CD8-positive, alpha-beta memory T cell (primary cell): Measurements from ENCODE around the gene CCDC102B. TPM values are rescaled to one million over a fixed set of nuclear protein-coding genes. Genes with fewer than 3 reads are reported as not detected.
"Not testable (repeated sequence)": the region's sequence is repeated elsewhere in the genome, so short reads cannot be mapped to it uniquely, and the experiment has no call there.

Source experiments
- CTCF ChIA-PET: fragments of 350-600 bp; sonication (Branson Sonifier 250); formaldehyde crosslinking; loops from one replicate; lab custom pipeline; 2021; ENCODE audit warnings: antibody characterized with exemption; lab: Charles Lee
- POLR2A ChIA-PET: fragments of 350-600 bp; sonication (Branson Sonifier 250); formaldehyde crosslinking; loops from one replicate; lab custom pipeline; 2021; ENCODE audit warnings: antibody characterized with exemption; lab: Charles Lee
- DNase-seq, 5 donors: peaks; one replicate each; pipeline versions ENCODE4 v3.0.0 to v3.0.0-alpha.2; 2020 to 2022; ENCODE audit warnings: mixed read lengths in 1 of 5
- H3K27ac ChIP-seq: one replicate; pipeline ENCODE4 v1.7.0; 2013; ENCODE audit warnings: low read depth, mild to moderate bottlenecking, low read length, moderate library complexity
- H3K27me3 ChIP-seq: 2 replicates; pipeline ENCODE4 v1.7.0; 2013; ENCODE audit warnings: low read length, mild to moderate bottlenecking; ENCODE audit not compliant: insufficient read depth, poor library complexity, severe bottlenecking
- H3K36me3 ChIP-seq: 2 replicates; pipeline ENCODE4 v1.7.0; 2013; ENCODE audit warnings: mild to moderate bottlenecking, low read length, moderate library complexity; ENCODE audit not compliant: insufficient read depth
- H3K4me1 ChIP-seq: 2 replicates; pipeline ENCODE4 v1.7.0; 2013; ENCODE audit warnings: mild to moderate bottlenecking, low read length, moderate library complexity; ENCODE audit not compliant: insufficient read depth
- H3K4me3 ChIP-seq: 2 replicates; pipeline ENCODE4 v1.7.0; 2013; ENCODE audit warnings: mild to moderate bottlenecking, low read length
- H3K9me3 ChIP-seq: 2 replicates; pipeline ENCODE4 v1.7.0; 2013; ENCODE audit warnings: mild to moderate bottlenecking, low read length
- H3K27ac Mint-ChIP-seq, 8 donors: one replicate each; pipeline ENCODE4 v1.8.0; 2020 to 2021; ENCODE audit warnings: mixed read lengths in 8 of 8, mild to moderate bottlenecking in 6 of 8, inconsistent platforms in 3 of 8, moderate library complexity in 3 of 8
- H3K27me3 Mint-ChIP-seq, 2 donors: one replicate each; pipeline ENCODE4 v1.8.0; 2020 to 2021; ENCODE audit warnings: mixed read lengths in 2 of 2, mild to moderate bottlenecking in 1 of 2, moderate library complexity in 1 of 2
- H3K36me3 Mint-ChIP-seq, 3 donors: one replicate each; pipeline ENCODE4 v1.8.0; 2020 to 2021; ENCODE audit warnings: mixed read lengths in 3 of 3, inconsistent platforms in 1 of 3, mild to moderate bottlenecking in 1 of 3
- H3K4me1 Mint-ChIP-seq, 3 donors: one replicate each; pipeline ENCODE4 v1.8.0; 2020 to 2021; ENCODE audit warnings: mixed read lengths in 3 of 3, inconsistent platforms in 1 of 3, mild to moderate bottlenecking in 1 of 3
- H3K4me3 Mint-ChIP-seq, 7 donors: one replicate each; pipeline ENCODE4 v1.8.0; 2020 to 2021; ENCODE audit warnings: mixed read lengths in 7 of 7, mild to moderate bottlenecking in 6 of 7, moderate library complexity in 4 of 7, inconsistent platforms in 2 of 7
- H3K9me3 Mint-ChIP-seq, 5 donors: one replicate each; pipeline ENCODE4 v1.8.0; 2020 to 2022; ENCODE audit warnings: mixed read lengths in 5 of 5, mild to moderate bottlenecking in 3 of 5, moderate library complexity in 2 of 5, inconsistent platforms in 1 of 5
- polyA plus RNA-seq: library from polyadenylated mRNA; unstranded; fragments of 300-500 nt; fragmentation: Illumina TruSeq; gene quantifications from one replicate; pipeline ENCODE4 v1.2.3, GENCODE V29; 2021
- total RNA-seq, 2 experiments: library from RNA; stranded (reverse); gene quantifications; one replicate each; pipeline ENCODE4 v1.2.3, GENCODE V29; 2021

CCDC102B gene
- total and polyA plus RNA-seq, 3 experiments from 2014 or later, result 0.75 to 4.7 (median 1.1) TPM

DNA sequence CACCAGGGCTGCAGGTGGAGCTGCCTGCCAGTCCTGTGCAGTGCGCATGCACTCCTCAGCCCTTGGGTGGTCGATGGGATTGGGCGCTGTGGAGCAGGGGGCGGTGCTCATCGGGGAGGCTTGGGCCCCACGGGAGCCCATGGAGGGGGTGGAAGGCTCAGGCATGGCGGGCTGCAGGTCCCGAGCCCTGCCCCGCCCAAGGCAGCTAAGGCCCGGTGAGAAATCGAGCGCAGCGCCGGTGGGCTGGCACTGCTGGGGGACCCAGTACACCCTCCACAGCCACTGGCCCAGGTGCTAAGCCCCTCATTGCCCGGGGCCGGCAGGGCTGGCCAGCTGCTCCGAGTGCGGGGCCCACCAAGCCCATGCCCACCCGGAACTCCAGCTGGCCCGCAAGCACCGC lies 82.1 kb downstream of the CCDC102B start:
- H3K4me1 ChIP-seq, H3K4me3 Mint-ChIP-seq, H3K27ac ChIP-seq, H3K4me3 ChIP-seq, H3K4me1 Mint-ChIP-seq, H3K27me3 Mint-ChIP-seq, DNase-seq, H3K9me3 ChIP-seq, H3K27ac Mint-ChIP-seq, H3K36me3 ChIP-seq, H3K36me3 Mint-ChIP-seq, CTCF ChIA-PET, H3K27me3 ChIP-seq, H3K9me3 Mint-ChIP-seq, POLR2A ChIA-PET: not testable (repeated sequence)

DNA sequence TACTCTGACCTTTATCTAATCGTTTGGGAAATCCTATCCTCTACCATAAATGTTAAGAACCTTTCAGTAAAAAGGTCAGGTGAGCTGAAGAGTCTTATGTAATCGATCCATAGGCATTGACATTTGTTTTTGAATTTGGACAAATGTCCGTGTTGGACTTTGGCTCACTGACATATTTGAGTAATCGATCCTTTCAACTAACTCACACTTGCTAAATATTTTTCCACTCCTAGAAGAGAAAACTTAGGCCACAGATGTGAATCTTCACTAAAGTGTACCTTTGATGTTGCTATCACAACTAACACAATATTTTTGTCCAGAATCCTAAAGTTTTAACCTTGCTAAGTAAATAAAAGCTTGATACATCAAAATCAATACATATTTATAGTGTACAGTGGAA lies 89.5 kb downstream of the CCDC102B start:
- Histone ChIP-seq H3K9me3 (no peaks in the 10 kb centered on the region), H3K36me3 (no peaks in the 10 kb centered on the region), H3K27me3 (no peaks in the 10 kb centered on the region), H3K4me1 (no peaks in the 10 kb centered on the region), H3K4me3 (no peak overlapping the region), H3K27ac (no peak overlapping the region)
- H3K4me3 Mint-ChIP-seq, result no peak overlapping the region
- ChIA-PET POLR2A (no interaction called here), CTCF (no interaction called here)
- H3K27me3 Mint-ChIP-seq, result no peaks in the 10 kb centered on the region
- H3K27ac Mint-ChIP-seq, result no peak overlapping the region
- no peak for DNase-seq
- no peaks in the 10 kb centered on the region for H3K36me3 Mint-ChIP-seq
- H3K4me1 Mint-ChIP-seq, result no peaks in the 10 kb centered on the region
- H3K9me3 Mint-ChIP-seq, result no peaks in the 10 kb centered on the region

DNA sequence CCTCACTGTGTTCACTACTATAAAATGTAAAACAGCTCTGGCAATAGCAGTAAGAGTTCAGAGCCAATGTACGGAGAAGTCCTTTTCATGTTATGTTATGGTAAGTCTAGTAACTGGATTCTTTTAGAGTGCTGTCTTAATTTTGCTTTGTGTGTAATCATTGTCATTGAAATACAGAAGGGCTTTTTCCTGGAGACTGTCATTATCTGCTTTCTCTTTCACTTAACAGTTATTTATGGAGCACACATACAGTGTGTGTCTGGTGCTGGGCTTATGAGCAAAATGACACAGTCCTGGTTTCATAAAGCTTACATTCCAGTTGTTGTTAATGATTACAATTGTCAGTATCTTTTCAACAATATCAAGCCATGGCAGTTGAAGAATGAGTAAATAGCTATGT lies 95.5 kb downstream of the CCDC102B start:
- CTCF ChIA-PET, result no interaction called here

DNA sequence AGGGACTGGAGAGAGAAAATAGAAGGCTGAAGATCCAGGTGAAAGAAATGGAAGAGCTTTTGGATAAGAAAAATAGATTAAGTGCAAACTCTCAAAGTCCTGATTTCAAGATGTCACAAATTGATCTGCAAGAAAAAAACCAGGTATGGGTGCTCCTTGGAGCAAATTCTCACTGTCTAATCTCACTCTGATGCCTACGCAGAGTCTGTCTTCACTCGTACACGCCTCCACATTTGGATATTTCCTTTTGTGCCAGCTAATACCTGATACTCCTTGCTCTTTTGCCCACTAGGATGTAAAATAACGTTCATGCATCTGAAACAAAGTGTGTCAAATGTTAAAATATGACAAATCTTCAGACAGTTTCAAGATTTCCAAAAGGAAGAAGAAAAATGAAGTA lies 99.4 kb downstream of the CCDC102B start:
- Histone ChIP-seq H3K4me3 (no peak overlapping the region), H3K9me3 (no peaks in the 10 kb centered on the region), H3K27ac (no peak overlapping the region), H3K4me1 (no peaks in the 10 kb centered on the region), H3K36me3 (no peaks in the 10 kb centered on the region), H3K27me3 (no peaks in the 10 kb centered on the region)
- H3K4me3 Mint-ChIP-seq, result no peak overlapping the region
- no peaks in the 10 kb centered on the region for H3K27me3 Mint-ChIP-seq
- DNase-seq, result no peak
- H3K4me1 Mint-ChIP-seq, result no peaks in the 10 kb centered on the region
- H3K9me3 Mint-ChIP-seq, result no peaks in the 10 kb centered on the region
- H3K27ac Mint-ChIP-seq, result no peak overlapping the region
- POLR2A ChIA-PET, result no interaction called here
- CTCF ChIA-PET, result no interaction called here
- no peaks in the 10 kb centered on the region for H3K36me3 Mint-ChIP-seq

More for the DNA sequence above, 95.5 kb downstream of the CCDC102B start:
- H3K27me3 ChIP-seq, result no peaks in the 10 kb centered on the region
- Mint-ChIP-seq H3K27ac (no peak overlapping the region), H3K27me3 (no peaks in the 10 kb centered on the region), H3K36me3 (no peaks in the 10 kb centered on the region), H3K4me1 (no peaks in the 10 kb centered on the region), H3K4me3 (no peak overlapping the region), H3K9me3 (no peaks in the 10 kb centered on the region)
- H3K9me3 ChIP-seq, result no peaks in the 10 kb centered on the region
- H3K27ac ChIP-seq, result no peak overlapping the region
- no peak for DNase-seq
- POLR2A ChIA-PET, result no interaction called here
- no peaks in the 10 kb centered on the region for H3K4me1 ChIP-seq
- no peaks in the 10 kb centered on the region for H3K36me3 ChIP-seq
- H3K4me3 ChIP-seq, result no peak overlapping the region

DNA sequence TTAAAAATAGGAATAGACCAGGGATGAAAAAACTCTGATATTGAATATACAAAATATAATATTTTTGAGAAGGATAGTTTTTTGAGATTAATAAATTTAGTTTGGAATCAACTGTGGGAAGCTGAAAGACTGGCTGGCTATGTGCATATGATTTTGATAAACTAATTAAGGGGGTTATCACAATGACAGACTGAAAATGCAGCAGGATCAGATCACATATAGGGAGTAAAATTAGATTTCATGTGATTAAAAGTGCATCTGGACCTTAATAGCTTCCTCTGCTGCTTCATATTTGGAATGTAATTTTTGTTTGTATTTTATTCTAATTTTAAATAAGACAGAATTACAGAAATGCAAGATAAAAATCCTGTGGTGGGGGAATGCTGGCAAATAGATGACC lies 111.7 kb downstream of the CCDC102B start:
- Histone ChIP-seq H3K9me3 (no peaks in the 10 kb centered on the region), H3K4me1 (no peaks in the 10 kb centered on the region), H3K36me3 (no peaks in the 10 kb centered on the region), H3K27ac (no peak overlapping the region), H3K4me3 (no peak overlapping the region), H3K27me3 (no peaks in the 10 kb centered on the region)
- ChIA-PET CTCF (no interaction called here), POLR2A (no interaction called here)
- peaks cover 4 to 19% (median 11%) of the 10 kb centered on the region in 3 donors for H3K4me1 Mint-ChIP-seq
- H3K4me3 Mint-ChIP-seq, result no peak overlapping the region
- no peak overlapping the region for H3K27ac Mint-ChIP-seq
- peaks cover 0 to 5% (median 0%) of the 10 kb centered on the region in 3 donors for H3K36me3 Mint-ChIP-seq
- no peaks in the 10 kb centered on the region for H3K9me3 Mint-ChIP-seq
- no peaks in the 10 kb centered on the region for H3K27me3 Mint-ChIP-seq
- DNase-seq, result no peak

DNA sequence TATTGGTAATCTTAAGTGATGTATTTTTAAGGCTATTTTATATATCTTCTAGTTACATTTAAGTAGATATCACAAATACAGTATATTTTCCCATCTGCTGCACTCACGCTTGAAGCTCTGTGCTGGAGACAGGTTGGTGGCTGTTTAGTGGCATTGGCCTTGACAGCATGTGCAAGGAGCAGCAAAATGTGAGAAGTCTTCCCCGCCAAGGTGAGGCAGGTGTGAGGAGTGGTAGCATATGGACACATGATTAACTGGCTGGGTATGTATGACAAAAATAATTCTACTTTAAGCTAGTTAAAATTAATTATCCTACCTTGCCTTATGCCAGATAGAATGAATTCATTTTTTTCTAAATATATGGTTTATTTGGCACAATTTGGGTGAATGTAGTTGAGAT lies 117.2 kb downstream of the CCDC102B start:
- no peak overlapping the region for H3K4me3 Mint-ChIP-seq
- ChIA-PET CTCF (no interaction called here), POLR2A (no interaction called here)
- no peaks in the 10 kb centered on the region for H3K36me3 Mint-ChIP-seq
- Histone ChIP-seq H3K27ac (no peak overlapping the region), H3K4me3 (no peak overlapping the region), H3K4me1 (no peaks in the 10 kb centered on the region), H3K9me3 (no peaks in the 10 kb centered on the region), H3K27me3 (no peaks in the 10 kb centered on the region), H3K36me3 (no peaks in the 10 kb centered on the region)
- H3K4me1 Mint-ChIP-seq, result peaks cover 4 to 19% (median 11%) of the 10 kb centered on the region in 3 donors
- no peaks in the 10 kb centered on the region for H3K9me3 Mint-ChIP-seq
- no peak for DNase-seq
- no peaks in the 10 kb centered on the region for H3K27me3 Mint-ChIP-seq
- no peak overlapping the region for H3K27ac Mint-ChIP-seq

DNA sequence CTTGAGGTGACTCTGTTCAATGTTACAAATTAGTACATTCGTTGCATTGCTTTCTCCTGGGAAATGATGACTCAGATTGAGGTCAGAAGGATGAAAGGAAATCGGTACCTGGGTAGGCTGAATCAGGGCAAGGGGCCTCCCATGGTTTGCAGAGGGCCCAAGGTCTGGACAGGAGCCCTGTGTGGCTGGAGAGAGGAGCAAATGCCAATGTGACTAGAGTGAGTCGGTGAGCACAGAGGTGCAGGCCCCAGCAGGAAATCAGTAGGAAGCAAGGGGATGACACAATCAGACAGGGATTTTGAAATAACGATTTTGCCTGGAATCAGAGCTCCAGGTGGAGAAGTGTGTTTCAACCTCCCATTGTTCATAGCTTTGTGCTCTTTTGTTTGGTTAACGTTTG lies 118.9 kb downstream of the CCDC102B start:
- ChIA-PET CTCF (no interaction called here), POLR2A (no interaction called here)
- H3K4me3 ChIP-seq, result no peak overlapping the region
- Mint-ChIP-seq H3K36me3 (no peaks in the 10 kb centered on the region), H3K4me3 (no peak overlapping the region), H3K27me3 (no peaks in the 10 kb centered on the region), H3K4me1 (peaks cover 4 to 19% (median 11%) of the 10 kb centered on the region in 3 donors), H3K9me3 (no peaks in the 10 kb centered on the region), H3K27ac (no peak overlapping the region)
- H3K27ac ChIP-seq, result no peak overlapping the region
- H3K4me1 ChIP-seq, result no peaks in the 10 kb centered on the region
- H3K27me3 ChIP-seq, result no peaks in the 10 kb centered on the region
- H3K36me3 ChIP-seq, result no peaks in the 10 kb centered on the region
- no peaks in the 10 kb centered on the region for H3K9me3 ChIP-seq
- no peak for DNase-seq

DNA sequence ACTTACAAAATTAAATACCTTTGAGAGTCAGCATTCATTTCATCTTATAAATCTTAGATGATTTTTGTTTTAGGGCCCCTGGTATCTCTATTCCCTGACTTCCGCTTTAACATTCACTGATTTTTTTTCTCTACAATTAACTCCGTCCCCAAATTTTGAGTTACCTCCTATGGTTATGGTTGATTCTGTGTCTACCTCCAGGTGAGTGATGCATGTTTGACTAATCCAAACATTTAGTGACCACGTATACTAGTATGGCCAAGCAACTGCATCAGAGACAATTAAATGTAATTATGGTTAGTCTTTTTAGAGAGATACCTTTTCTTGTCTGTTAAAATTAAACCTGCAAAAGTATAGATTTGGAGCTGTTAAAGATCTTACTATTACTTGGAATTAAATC lies 120.3 kb downstream of the CCDC102B start:
- H3K4me3 Mint-ChIP-seq, result no peak overlapping the region
- H3K36me3 Mint-ChIP-seq, result no peaks in the 10 kb centered on the region
- Histone ChIP-seq H3K36me3 (no peaks in the 10 kb centered on the region), H3K9me3 (no peaks in the 10 kb centered on the region), H3K27ac (no peak overlapping the region), H3K27me3 (no peaks in the 10 kb centered on the region), H3K4me3 (no peak overlapping the region), H3K4me1 (no peaks in the 10 kb centered on the region)
- DNase-seq, result no peak
- H3K27ac Mint-ChIP-seq, result no peak overlapping the region
- POLR2A ChIA-PET, result no interaction called here
- no peaks in the 10 kb centered on the region for H3K27me3 Mint-ChIP-seq
- H3K4me1 Mint-ChIP-seq, result peaks cover 4 to 10% (median 8%) of the 10 kb centered on the region in 3 donors
- CTCF ChIA-PET, result no interaction called here
- H3K9me3 Mint-ChIP-seq, result no peaks in the 10 kb centered on the region

DNA sequence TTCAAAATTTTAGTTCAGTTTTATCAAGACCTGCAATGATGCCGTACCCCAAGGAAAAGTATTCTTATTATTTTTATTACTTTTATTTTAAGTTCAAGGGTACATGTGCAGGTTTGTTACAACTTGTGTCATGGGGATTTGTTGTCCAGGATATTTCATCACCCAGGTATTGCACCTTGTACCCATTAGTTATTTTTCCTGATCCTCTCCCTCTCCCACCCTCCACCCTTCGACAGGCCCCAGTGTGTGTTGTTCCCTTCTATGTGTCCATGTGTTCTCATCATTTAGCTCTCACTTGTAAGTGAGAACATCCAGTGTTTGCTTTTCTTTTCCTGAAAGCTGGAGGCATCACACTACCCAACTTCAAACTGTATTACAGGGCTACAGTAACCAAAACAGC lies 122.0 kb downstream of the CCDC102B start:
- Histone ChIP-seq H3K36me3 (no peaks in the 10 kb centered on the region), H3K4me3 (no peak overlapping the region), H3K27me3 (no peaks in the 10 kb centered on the region), H3K4me1 (no peaks in the 10 kb centered on the region), H3K9me3 (no peaks in the 10 kb centered on the region), H3K27ac (no peak overlapping the region)
- Mint-ChIP-seq H3K9me3 (no peaks in the 10 kb centered on the region), H3K27me3 (no peaks in the 10 kb centered on the region), H3K4me3 (no peak overlapping the region), H3K4me1 (no peaks in the 10 kb centered on the region), H3K36me3 (no peaks in the 10 kb centered on the region), H3K27ac (no peak overlapping the region)
- DNase-seq, result no peak
- CTCF ChIA-PET, result no interaction called here
- POLR2A ChIA-PET, result no interaction called here
